Psoas muscle (tissue), 8 donors: ENCODE data around the gene ZNF783. TPM values are rescaled to one million over a fixed set of nuclear protein-coding genes. Genes with fewer than 3 reads are reported as not detected.
"Not testable (repeated sequence)": the region's sequence is repeated elsewhere in the genome, so short reads cannot be mapped to it uniquely, and the experiment has no call there.

Experiments used
- ATAC-seq, 4 donors: fragments of 200-7000 bp; cut with Tn5 transposase; one replicate each; pipeline ENCODE4 v1.9.1; 2020; ENCODE audit warnings: moderate library complexity in 3 of 4, mild to moderate bottlenecking in 2 of 4
- DNase-seq, 2 donors: peaks; one replicate each; pipeline ENCODE4 v3.0.0-alpha.2; 2020
- H3K27ac ChIP-seq: fragments of 200-600 bp; one replicate; pipeline ENCODE4 v1.8.0; 2022
- H3K27me3 ChIP-seq, 3 donors: fragments of 200-600 bp in 1 of 3; one replicate each; pipeline versions ENCODE4 v1.6.1 to v1.8.0; 2013 to 2022; ENCODE audit warnings: low read length in 2 of 3, mild to moderate bottlenecking in 2 of 3, moderate library complexity in 1 of 3; ENCODE audit not compliant: insufficient read depth in 3 of 3
- H3K36me3 ChIP-seq, 2 donors: fragments of 200-600 bp in 1 of 2; one replicate each; pipeline versions ENCODE4 v1.6.1 to v1.8.0; 2013 to 2022; ENCODE audit warnings: low read depth in 1 of 2, mild to moderate bottlenecking in 1 of 2, moderate library complexity in 1 of 2; ENCODE audit not compliant: insufficient read depth in 1 of 2
- H3K4me1 ChIP-seq: fragments of 200-600 bp; one replicate; pipeline ENCODE4 v1.8.0; 2022
- H3K4me3 ChIP-seq: fragments of 200-600 bp; one replicate; pipeline ENCODE4 v1.8.0; 2022; ENCODE audit warnings: mild to moderate bottlenecking
- H3K9me3 ChIP-seq: fragments of 200-600 bp; one replicate; pipeline ENCODE4 v1.8.0; 2022
- WGBS, 3 donors: extraction: QIAGEN DNeasy Blood & Tissue Kit; methylation state at CpG; one replicate each; pipeline versions ENCODE4 v1.1.6 to v1.1.7; 2013; 5-methylcytosine and 5-hydroxymethylcytosine counted together
- intact Hi-C, 2 donors: fragments of 100-400 bp; cut with DNase I; formaldehyde crosslinking; loops; one replicate each; pipeline versions ENCODE4 v1.11.0 to v1.14.2; 2022
- polyA plus RNA-seq, 3 donors: library from polyadenylated mRNA; stranded (reverse); fragments of 200-250 nt; gene quantifications; one replicate each; pipeline ENCODE4 v1.2.3, GENCODE V29; 2013
- total RNA-seq, 4 donors: library from RNA; stranded (reverse); fragmentation: NEBNext Ultra II Directional in 2 of 4; extraction: Animal tissue kit (Norgen Biotek cat#: 25700) in 2 of 4; gene quantifications; one replicate each; pipeline versions ENCODE4 v1.2.1 to v1.2.4, GENCODE V29; 2021 to 2023
- TF ChIP-seq, protein P1 (sequence below): fragments of 200-600 bp; IDR thresholded peaks from one replicate; pipeline ENCODE4 v1.8.0; 2022; ENCODE audit warnings: antibody characterized with exemption
- donor health status: healthy with polysubstance abuse.
- donor health status: DM: no; HTN: no; CAD: no; lungs with moderate emphysema.
- donor health status: Bipolar disorder and iron deficiency.
- donor health status: healthy.
- donor health status: DM: yes; HTN: yes; CAD: no.
- donor health status: DM: no; HTN: no; CAD: no.
- donor health status: DM: no; HTN: no; CAD: no.
- donor health status: DM: yes; HTN: yes; CAD: no.

Gene ZNF783
- total and polyA plus RNA-seq, 7 donors, result 4.2 to 11.1 (median 6.3) TPM

DNA sequence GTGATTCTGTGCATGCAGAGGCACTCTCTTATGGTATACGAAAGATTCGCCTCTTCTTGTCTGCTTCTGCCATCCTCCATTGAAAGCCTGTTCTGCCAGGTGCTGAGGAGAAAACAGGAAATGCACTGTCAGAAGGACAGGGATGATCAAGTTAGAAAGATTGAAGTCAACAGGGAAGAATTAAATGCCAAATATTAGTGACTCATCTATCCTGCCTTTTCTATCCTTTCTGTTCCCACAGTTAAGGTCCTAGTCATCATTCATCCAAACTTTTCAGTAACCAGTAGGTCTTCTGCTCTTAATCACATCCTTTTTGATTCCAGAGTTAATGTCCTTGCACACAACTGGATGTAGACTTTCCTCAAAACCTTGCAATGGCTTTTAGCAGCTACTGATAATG lies 4.8 kb upstream of the ZNF783 start:
- Histone ChIP-seq H3K27ac (no peak overlapping the region), H3K36me3 (peaks cover 2 to 45% of the 10 kb centered on the region in 2 donors), H3K27me3 (no peaks in the 10 kb centered on the region), H3K4me3 (no peak overlapping the region), H3K4me1 (peaks cover 15% of the 10 kb centered on the region), H3K9me3 (no peaks in the 10 kb centered on the region)
- ATAC-seq, result no peak
- TF ChIP-seq, protein P1, sequence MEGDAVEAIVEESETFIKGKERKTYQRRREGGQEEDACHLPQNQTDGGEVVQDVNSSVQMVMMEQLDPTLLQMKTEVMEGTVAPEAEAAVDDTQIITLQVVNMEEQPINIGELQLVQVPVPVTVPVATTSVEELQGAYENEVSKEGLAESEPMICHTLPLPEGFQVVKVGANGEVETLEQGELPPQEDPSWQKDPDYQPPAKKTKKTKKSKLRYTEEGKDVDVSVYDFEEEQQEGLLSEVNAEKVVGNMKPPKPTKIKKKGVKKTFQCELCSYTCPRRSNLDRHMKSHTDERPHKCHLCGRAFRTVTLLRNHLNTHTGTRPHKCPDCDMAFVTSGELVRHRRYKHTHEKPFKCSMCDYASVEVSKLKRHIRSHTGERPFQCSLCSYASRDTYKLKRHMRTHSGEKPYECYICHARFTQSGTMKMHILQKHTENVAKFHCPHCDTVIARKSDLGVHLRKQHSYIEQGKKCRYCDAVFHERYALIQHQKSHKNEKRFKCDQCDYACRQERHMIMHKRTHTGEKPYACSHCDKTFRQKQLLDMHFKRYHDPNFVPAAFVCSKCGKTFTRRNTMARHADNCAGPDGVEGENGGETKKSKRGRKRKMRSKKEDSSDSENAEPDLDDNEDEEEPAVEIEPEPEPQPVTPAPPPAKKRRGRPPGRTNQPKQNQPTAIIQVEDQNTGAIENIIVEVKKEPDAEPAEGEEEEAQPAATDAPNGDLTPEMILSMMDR, result no peak
- intact Hi-C loops, result no loop called here
- 90 to 93% (median 91%) methylated on average over 2 of the region's 2 CpGs for whole genome bisulfite sequencing, 3 donors
- no peak for DNase-seq

DNA sequence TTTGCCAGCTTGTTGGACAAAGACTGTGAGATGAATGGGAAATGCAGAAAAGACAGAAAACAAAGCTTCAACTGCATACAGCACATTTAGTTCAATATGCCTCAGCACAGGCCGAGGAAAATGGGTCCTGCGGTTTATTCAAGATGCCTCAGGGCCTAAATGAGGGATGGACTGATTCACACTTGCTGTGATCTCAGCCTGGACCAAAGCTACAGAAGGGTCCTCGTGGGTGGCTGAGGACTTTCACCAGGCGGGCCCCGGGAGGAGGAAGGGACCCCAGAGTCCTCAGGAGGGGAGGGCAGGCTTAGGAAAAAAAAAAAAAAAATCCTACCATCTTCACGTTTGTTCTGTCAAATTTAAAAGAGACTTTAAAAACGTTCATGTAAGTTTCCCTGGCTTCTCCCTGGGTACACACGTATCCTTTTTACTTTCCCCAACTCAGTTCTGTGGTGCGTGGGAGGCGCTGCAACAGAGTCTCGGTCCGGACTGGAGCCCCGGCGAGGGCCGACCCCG lies 624 bp upstream of the ZNF783 start:
- peaks cover 5% of the 10 kb centered on the region for H3K4me1 ChIP-seq
- H3K4me3 ChIP-seq, result peak overlapping the region; percentile 82
- ATAC-seq (peak in 3 of 4 donors; percentile 1 to 19 (median 16)), DNase-seq (no peak)
- peaks cover 5 to 16% of the 10 kb centered on the region in 2 donors for H3K36me3 ChIP-seq
- H3K27ac ChIP-seq, result peak overlapping the region; percentile 93
- intact Hi-C loops, result loop anchor here in 1 of 2 donors (10.0 kb wide), 1 partner anchor 233 kb away; the partner anchor contains the start of gene ZNF746
- TF ChIP-seq, protein P1, result no peak
- WGBS, 3 donors, result 4 to 9% (median 7%) methylated on average over 16 of the region's 16 CpGs
- no peaks in the 10 kb centered on the region for H3K9me3 ChIP-seq
- H3K27me3 ChIP-seq, result no peaks in the 10 kb centered on the region

DNA sequence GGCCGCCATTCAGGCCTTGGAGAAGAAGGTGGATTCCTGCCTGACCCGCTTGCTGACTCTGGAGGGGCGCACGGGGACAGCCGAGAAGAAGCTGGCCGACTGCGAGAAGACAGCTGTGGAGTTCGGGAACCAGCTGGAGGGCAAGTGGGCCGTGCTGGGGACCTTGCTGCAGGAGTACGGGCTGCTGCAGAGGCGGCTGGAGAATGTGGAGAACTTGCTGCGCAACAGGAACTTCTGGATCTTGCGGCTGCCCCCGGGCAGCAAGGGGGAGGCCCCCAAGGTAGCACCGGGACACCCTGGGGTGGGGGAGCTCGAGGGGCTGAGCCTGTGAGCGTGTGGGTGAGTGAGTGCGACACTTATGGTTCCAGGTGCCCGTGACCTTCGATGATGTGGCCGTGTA lies 4.5 kb downstream of the ZNF783 start:
- Histone ChIP-seq H3K27me3 (no peaks in the 10 kb centered on the region), H3K9me3 (no peaks in the 10 kb centered on the region), H3K36me3 (peaks cover 5 to 62% of the 10 kb centered on the region in 2 donors), H3K4me1 (peaks cover 5% of the 10 kb centered on the region), H3K27ac (no peak overlapping the region), H3K4me3 (no peak overlapping the region)
- TF ChIP-seq, protein P1, result no peak
- WGBS, 3 donors, result 89 to 93% (median 92%) methylated on average over 19 to 21 of the region's 21 CpGs
- no peak for ATAC-seq
- DNase-seq, result no peak
- intact Hi-C loops, result loop anchor here in 1 of 2 donors (10.0 kb wide), 1 partner anchor 228 kb away; the partner anchor contains the start of gene ZNF746

DNA sequence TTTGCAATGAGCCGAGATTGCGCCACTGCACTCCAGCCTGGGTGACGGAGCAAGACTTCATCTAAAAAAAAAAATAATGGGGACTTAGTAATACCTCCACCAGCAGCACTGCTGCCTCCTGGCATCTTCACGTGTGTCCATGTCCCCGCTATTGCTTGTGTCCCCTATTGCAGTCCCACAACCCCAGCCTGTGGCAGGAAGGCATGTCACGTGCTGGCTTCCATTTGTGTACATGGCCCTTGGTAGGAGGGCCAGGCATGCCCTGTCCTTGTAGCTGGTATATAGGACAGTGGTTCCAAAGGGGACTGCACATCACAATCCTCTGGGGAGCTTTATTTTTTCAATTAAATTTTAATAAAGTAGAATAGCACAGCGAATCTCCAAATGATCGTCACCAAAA lies 5.7 kb downstream of the ZNF783 start:
- Histone ChIP-seq H3K27me3 (no peaks in the 10 kb centered on the region), H3K4me1 (peaks cover 3% of the 10 kb centered on the region), H3K4me3 (no peak overlapping the region), H3K27ac (no peak overlapping the region), H3K36me3 (peaks cover 5 to 75% of the 10 kb centered on the region in 2 donors), H3K9me3 (no peaks in the 10 kb centered on the region)
- DNase-seq (no peak), ATAC-seq (no peak)
- intact Hi-C loops, result loop anchor here in 1 of 2 donors (10.0 kb wide), 1 partner anchor 227 kb away; the partner anchor contains the start of gene ZNF746
- 93 to 97% (median 94%) methylated on average over 8 of the region's 8 CpGs for WGBS, 3 donors
- TF ChIP-seq, protein P1, result no peak

DNA sequence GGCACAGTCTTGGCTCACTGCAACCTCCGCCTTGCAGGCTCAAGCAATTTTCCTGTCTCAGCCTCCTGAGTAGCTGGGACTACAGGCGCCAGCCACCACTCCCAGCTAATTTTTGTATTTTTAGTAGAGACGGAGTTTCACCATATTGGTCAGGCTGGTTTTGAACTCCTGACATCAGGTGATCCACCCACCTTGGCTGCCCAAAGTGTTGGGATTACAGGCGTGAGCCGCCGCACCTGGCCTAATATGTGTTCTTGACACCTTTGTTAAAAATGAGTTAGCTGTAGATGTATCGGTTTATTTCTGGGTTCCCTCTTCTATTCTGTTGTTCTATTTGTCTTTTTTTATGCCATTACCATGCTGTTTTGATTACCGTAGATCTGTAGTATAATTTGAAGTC lies 12.4 kb downstream of the ZNF783 start:
- H3K36me3 ChIP-seq, result peaks cover 4 to 90% of the 10 kb centered on the region in 2 donors
- H3K4me1 ChIP-seq, H3K9me3 ChIP-seq, DNase-seq, H3K4me3 ChIP-seq, H3K27me3 ChIP-seq, intact Hi-C loops, H3K27ac ChIP-seq, ATAC-seq: not testable (repeated sequence)
- WGBS, 3 donors, result 98 to 99% (median 99%) methylated on average over 8 of the region's 8 CpGs
